NK-92 (cell line): ENCODE data around the gene FCRLB.
"Not testable (repeated sequence)": the region's sequence is repeated elsewhere in the genome, so short reads cannot be mapped to it uniquely, and the experiment has no call there.

Experiments
- DNase-seq: peaks from one replicate; lab custom pipeline; 2025; ENCODE audit not compliant: unreplicated experiment; lab: John Stamatoyannopoulos, UW

The FCRLB gene

DNA sequence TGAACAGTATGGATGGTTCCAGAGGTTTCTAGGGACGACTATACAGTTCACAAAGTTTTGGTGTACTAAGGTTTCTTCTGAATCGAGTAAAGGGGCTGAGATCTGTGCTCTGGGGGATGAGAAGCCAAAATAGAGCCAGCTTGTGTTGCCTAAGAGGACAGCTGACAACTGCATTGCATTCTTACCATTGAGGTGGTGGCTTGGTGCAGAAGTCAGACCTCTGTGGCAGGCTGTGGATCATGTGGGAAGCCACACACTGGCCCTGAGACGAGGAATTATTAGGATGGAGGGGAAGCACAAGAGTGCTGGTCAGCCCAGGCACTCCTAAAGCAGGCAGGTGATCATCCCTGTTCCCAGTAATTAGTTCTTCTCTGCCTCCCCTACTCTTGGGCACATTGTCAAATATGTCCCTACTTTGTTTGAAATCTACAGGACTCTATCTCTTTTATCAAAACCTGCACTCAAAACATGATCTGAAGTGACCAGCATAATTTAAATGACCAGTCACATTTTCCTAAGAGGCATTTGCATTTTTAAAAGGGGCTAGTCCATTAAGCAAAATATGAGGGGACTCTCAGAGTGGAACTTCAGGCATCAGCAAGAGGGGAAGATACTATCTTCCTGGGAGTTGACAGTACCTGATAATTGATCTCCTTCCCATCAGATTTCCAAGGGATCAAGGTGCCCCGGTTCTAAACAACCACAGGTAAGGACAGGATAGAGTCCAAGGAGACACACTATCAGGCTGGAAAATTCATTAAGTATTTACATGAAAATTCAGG, at the start of gene FCRLB:
Gene FCRLB, plus strand, starts transcription at position 589 of the 782 bp plus-strand sequence. CDS start 1,129 bp downstream, outside the sequence.
- DNase-seq = no peak

- DNase-seq = not testable (repeated sequence)
These were observed 47.9 kb upstream of the FCRLB start for GRCh38 chr1:161673437-161673836.

DNA sequence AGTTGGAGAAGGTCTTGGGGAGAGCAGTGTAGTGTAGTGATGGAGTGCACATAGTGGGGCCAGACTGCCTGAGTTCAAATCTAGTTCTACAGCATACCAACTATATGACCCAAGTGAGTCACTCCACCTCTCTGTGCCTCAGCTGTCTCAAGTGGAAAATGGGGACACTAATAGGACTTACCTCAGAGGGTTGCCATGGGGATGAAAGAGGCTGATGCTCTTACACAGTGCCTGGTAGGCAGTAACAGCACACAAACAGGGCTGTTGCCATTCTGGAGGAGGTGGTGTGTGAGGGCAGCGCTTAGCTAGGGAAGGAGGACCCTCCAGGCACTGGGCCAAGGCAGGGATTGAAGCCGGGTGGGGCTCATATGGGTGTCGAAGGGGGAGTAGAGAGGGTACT, 46.9 kb upstream of the FCRLB start:
- DNase-seq = not testable (repeated sequence)

DNA sequence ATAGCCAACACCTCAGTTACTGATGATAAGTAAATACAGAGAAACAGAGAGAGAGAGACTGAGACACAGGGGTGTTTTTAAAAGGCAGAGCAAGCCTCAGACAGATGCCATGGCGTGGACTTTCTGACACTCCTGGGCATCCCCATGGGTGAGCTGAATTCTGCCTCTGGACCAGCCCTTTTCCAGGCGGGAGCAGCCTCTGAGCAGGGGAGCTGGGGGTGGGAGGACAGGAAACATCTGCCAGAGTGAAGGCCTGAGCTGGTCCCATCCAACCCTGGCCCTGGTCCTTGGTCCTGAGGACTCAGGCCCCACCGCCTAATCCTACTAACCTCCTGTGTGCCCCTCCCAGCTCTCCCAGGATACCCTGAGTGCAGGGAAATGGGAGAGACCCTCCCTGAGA, 46.4 kb upstream of the FCRLB start:
- not testable (repeated sequence) for DNase-seq

GRCh38 chr1:161676441-161676840, 44.9 kb upstream of the FCRLB start:
- DNase-seq = no peak

- no peak for DNase-seq
These were observed 44.2 kb upstream of the FCRLB start for GRCh38 chr1:161676958-161677689.

GRCh38 chr1:161678500-161678899, 42.8 kb upstream of the FCRLB start:
- no peak for DNase-seq

DNA sequence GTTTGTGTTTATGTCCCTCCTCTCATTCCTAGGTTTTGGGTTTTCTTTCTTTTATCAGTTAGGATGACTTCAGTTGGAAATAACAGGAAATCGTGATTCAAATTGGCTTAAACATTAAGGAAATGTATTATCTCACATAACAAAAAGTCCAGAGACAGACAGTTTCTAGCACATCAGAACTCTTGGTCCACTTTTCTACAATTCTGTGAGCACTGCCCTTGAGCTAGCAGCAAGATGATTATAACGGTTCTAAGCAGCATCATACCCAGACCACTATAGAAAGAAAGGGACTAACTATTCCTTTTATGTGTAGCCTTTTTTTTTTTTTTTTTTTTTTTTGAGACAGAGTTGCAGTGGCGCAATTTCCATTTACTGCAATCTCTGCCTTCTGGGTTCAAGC, 39.5 kb upstream of the FCRLB start:
- no peak for DNase-seq

DNA sequence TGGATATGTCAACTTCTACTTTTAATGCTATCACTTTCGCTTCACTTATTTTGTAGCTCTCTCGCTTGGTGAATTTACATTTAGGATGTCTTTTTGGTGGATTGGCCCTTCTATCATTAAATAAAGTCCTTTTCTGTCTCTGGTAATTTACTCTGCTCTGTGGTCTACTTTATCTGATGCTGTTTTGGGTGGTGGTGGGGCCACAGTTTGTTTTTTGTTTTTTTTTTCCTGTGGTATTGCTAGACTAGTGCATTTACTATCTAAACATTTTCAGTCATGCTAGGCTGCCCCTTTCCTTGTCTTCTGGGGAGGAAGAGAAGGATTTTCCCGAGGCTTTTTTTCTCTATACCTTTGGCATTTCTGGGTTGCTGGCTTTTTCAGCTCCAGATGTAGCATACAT, 32.4 kb upstream of the FCRLB start:
- DNase-seq = no peak

DNA sequence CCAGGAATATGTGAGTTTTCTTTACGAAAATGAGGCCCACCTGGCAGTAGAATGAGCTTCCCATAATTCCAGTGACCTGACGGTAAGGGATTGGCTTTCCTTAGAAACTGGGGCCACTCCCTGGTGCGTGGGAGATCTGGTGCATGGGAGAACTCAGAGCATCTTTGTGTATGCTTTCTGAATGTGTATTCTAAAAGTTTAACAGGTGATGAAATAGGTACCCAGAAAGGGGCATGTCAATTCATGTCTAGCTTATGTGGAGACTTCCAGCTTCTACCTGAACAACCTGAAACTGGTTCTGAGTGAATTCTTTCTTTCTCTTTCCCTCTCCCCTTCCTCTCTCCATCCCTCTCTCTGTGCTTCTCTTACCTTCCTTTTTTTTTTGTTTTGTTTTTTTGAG, 29.5 kb upstream of the FCRLB start:
- no peak for DNase-seq

DNA sequence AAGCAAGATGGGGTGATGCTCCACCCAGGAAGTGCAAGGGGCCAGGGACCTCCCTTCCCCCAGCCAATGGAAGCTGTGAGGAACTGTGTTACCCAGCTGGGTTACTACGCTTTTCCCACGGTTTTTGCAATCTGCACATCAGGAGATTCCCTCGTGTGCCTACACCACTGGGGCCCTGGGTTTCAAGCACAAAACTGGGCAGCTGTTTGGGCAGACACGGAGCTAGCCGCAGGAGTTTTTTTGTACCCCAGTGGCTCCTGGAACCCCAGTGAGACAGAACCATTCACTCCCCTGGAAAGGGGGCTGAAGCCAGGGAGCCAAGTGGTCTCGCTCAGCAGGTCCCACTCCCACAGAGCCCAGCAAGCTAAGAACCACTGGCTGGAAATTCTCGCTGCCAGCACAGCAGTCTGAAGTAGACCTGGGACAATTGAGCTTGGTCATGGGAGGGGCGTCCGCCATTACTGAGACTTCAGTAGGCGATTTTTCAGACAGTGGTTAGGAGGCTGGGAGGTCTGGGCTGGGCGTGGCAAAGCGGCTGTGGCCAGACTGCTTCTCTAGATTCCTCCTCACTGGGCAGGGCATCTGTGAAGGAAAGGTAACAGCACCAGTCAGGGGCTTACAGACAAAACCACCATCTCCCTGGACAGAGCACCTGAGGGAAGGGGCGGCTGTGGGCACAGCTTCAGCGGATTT, 28.2 kb upstream of the FCRLB start:
- DNase-seq = not testable (repeated sequence)

DNA sequence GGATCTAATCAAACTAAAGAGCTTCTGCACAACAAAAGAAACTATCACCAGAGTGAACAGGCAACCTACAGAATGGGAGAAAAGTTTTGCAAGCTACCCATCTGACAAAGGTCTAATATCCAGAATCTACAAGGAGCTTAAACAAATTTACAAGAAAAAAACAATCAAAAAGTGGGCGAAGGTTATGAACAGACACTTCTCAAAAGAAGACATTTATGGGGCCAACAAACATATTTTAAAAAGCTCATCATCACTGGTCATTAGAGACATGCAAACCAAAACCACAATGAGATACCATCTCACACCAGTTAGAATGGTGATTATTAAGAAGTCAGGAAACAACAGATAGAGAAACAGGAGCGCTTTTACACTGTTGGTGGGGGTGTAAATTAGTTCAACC, 23.0 kb upstream of the FCRLB start:
- DNase-seq = not testable (repeated sequence)

DNA sequence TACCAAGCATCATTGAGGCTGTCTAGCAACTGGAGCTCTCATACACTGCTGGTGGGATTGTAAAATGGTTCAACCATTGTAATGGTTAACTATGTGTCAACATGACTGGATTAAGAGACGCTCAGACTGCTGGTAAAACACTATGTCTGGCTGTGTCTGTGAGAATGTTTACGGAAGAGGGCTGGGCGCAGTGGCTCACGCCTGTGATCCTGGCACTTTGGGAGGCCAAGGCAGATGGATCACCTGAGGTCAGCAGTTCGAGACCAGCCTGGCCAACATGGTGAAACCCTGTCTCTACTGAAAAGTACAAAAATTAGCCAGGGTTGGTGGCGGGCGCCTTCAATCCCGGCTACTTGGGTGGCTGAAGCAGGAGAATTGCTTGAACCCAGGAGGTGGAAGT, 19.1 kb upstream of the FCRLB start:
- no peak for DNase-seq

- no peak for DNase-seq
These were observed 15.8 kb upstream of the FCRLB start for GRCh38 chr1:161705537-161705936.

DNA sequence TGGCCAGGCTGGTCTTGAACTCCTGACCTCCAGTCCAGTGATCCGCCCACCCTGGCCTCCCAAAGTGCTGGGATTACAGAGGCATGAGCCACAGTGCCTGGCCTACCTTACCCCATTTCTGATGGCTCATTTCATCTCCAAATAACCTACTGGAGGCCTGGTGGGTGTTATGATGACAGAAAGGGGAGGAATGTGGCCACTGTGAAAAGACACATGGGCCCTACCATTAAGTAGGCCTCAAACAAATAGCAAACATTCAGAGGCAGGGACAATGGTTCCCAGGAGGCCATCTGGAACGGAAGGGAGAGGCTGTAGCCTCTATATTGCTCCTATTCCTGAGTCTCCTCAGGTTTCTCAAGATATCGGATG, 15.2 kb upstream of the FCRLB start:
- no peak for DNase-seq

DNA sequence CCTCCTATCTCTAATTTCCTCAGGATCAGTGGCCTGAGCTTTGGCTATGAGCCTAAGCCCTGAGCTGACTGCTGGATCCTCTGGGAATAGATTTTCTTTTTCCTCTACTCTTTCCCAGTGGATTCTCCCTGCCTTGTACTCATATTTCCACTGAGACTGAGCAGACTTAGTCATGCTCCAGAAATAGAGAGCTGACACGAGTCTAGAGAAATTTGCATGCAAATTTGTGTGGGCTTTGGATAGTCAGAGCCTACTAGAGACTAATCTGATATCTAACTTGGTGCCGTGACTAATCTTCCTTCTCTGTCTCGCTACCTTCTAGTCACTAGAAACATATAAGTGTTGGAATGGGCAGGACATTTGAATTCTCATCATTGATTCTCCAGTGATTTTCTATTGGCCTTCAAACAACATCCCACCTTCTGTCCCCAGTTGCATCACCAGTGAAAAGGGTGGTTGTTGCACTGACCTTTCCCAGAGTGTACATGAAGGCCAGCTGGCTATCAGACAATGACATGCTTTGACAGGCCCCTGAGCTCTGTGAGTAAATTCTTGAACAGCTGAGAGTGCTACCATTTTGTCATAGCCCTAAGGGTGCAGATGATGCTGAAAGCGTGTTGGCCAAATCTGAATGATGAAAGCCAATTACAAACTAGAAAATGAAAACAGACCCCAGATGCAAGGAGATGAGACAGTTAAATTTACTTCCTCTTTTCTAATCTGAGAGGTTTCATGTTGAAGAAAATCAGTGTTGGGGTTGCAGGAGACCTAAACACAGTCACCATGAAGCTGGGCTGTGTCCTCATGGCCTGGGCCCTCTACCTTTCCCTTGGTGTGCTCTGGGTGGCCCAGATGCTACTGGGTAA, 14.6 kb upstream of the FCRLB start, which contains the start of gene FCRLA:
Gene FCRLA, plus strand, starts transcription at position 748 of the 866 bp plus-strand sequence. Its CDS starts 36 bp downstream, at position 784.
- no peak for DNase-seq

DNA sequence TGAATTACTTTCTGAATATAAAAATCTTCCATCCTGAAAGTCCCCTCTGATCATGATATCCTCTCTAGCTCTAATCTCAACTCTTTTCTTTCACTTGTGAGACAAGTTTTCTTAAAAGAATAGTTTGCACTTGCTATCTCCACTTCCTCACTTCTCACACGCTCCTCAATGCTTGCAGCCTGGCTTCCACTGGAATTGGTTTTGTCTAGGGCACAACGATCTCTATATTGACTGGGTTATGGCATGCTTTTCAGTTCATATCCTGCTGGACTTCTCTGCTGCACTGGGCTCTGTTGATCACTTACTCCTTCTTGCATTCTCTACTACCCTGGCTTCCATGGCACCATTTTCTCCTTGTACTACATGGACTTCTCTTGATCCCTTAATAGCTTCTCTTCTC, 13.8 kb upstream of the FCRLB start:
- DNase-seq = no peak

GRCh38 chr1:161709373-161709772, 12.0 kb upstream of the FCRLB start:
- no peak for DNase-seq

DNA sequence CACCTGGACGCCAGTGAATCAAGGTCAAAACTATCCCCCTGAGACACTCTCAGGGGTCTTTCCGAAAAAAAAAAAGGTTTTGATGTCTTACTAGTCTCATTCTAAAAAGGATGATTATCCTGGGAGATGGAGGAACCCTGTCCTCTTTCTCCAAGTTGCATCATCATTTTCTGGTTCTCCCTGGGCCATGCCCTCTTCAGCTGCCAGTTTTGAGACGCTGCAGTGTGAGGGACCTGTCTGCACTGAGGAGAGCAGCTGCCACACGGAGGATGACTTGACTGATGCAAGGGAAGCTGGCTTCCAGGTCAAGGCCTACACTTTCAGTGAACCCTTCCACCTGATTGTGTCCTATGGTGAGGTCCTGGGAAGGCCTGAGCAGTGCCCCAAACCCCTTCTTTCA, 10.8 kb upstream of the FCRLB start:
- no peak for DNase-seq

DNA sequence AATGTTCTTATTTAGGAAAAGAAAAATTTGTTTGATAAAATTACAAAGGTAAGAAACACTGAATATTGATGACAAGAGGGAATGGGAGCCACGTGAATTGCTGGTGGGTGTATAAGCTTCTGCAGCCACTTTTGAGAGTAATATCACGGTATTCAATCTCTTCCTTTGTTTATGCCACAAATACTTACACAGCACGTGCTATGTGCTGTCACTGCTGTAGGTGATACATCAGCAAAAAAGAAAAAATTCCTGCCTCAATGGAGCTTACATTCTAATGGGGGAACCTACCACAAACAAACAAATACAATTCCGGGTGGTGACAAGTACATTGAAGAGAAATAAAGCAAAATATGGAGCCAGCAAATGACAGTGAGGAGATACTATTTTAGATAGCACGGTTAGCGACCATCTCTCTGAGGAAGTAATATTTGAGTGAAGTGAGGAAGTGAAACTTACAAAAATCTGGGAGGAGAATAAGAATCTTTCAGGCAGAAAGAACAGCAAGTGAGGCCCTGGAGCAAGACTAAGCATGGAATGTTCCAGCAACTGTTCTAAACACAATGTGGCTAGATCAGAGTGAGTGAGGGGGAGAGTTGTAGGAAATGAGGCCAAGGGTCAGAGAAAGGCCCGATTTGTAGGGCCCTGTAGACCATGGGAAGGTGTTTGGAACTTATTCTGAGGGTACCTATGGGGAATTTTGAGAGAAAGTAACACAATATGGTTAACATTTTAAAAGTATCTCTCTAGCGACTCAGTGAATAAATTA, 2.6 kb upstream of the FCRLB start:
- no peak for DNase-seq
